ENCODE results near the gene NOTUM.
A peak's percentile ranks its signal among the peaks of the same experiment; 100 is the strongest.
"Not testable (repeated sequence)": the region's sequence is repeated elsewhere in the genome, so short reads cannot be mapped to it uniquely, and the experiment has no call there.

Gene NOTUM

GRCh38 chr17:81922566-81923301 is 38.3 kb downstream of the NOTUM start:
- no peak for DNase-seq

GRCh38 chr17:81921996-81922565 is 38.9 kb downstream of the NOTUM start:
- no peak for DNase-seq

- no peak for DNase-seq
Measured at GRCh38 chr17:81921537-81921862, 39.5 kb downstream of the NOTUM start.

- no peak for DNase-seq
Measured at GRCh38 chr17:81920612-81921536, 40.1 kb downstream of the NOTUM start.

GRCh38 chr17:81918832-81919545 is 42.0 kb downstream of the NOTUM start:
- DNase-seq, result no peak

- DNase-seq, result not testable (repeated sequence)
Measured at GRCh38 chr17:81918333-81918669, 42.7 kb downstream of the NOTUM start.

- DNase-seq, result peak; percentile 89
Measured at GRCh38 chr17:81917565-81918332, 43.2 kb downstream of the NOTUM start, which contains the start of gene SIRT7. TSS of gene SIRT7 (minus strand) at chr17:81918176. CDS start at chr17:81918131, 45 bp downstream.

- no peak for DNase-seq
Measured at GRCh38 chr17:81916234-81917001, 44.6 kb downstream of the NOTUM start.

GRCh38 chr17:81915331-81915730 is 45.7 kb downstream of the NOTUM start:
- DNase-seq, result no peak

- no peak for DNase-seq
Measured at GRCh38 chr17:81914103-81914850, 46.7 kb downstream of the NOTUM start.

- DNase-seq, result no peak
Measured at GRCh38 chr17:81913394-81914102, 47.4 kb downstream of the NOTUM start.

GRCh38 chr17:81912441-81913309 is 48.3 kb downstream of the NOTUM start:
- DNase-seq, result no peak

GRCh38 chr17:81911969-81912368 is 49.0 kb downstream of the NOTUM start:
- DNase-seq, result no peak

GRCh38 chr17:81911277-81911961 is 49.6 kb downstream of the NOTUM start, which contains the start of gene PCYT2:
TSS of gene PCYT2 (minus strand) at chr17:81911399. CDS start at chr17:81911355, 44 bp downstream.
- DNase-seq, result peak; percentile 93

GRCh38 chr17:81910840-81911276 is 50.1 kb downstream of the NOTUM start:
- no peak for DNase-seq

- DNase-seq, result no peak
Measured at GRCh38 chr17:81909966-81910839, 50.8 kb downstream of the NOTUM start.

GRCh38 chr17:81909231-81909630 is 51.8 kb downstream of the NOTUM start:
- DNase-seq, result peak; percentile 39

Data from left hindlimb (tissue), 1 donor.